Measurements from ENCODE around the gene CDK14.

GRCh38 chr7:91156316-91157185 lies 560.4 kb downstream of the CDK14 start:
- TF ChIP-seq CTCF (IDR thresholded peaks at IDR 0.05) (no peak), POLR2A (IDR thresholded peaks at IDR 0.05) (no peak)
